Testis (tissue), 2 donors: ENCODE data around the gene KRT9.

ENCODE experiments used
- CTCF ChIP-seq, 3 experiments: fragments of 450-650 bp in 2 of 3; fragments of 200-600 bp in 1 of 3; sonication (generic) in 1 of 3; IDR thresholded peaks; one replicate each; pipeline ENCODE4 v1.5.1; 2016 to 2019; ENCODE audit warnings: antibody characterized with exemption in 3 of 3, mild to moderate bottlenecking in 2 of 3, moderate library complexity in 1 of 3
- POLR2A ChIP-seq: fragments of 450-650 bp; IDR thresholded peaks from one replicate; pipeline ENCODE4 v1.6.1; 2017; ENCODE audit warnings: antibody characterized with exemption, mild to moderate bottlenecking, moderate library complexity

GRCh38 chr17:41610965-41611640 lies 39.2 kb upstream of the KRT9 start:
- no peak for TF ChIP-seq CTCF (IDR thresholded peaks at IDR 0.05)
- TF ChIP-seq POLR2A, result no peak
